K562 (cell line): Measurements from ENCODE around the gene C15orf62. TPM values are rescaled to one million over a fixed set of nuclear protein-coding genes. Genes with fewer than 3 reads are reported as not detected.
A peak's percentile ranks its signal among the peaks of the same experiment; 100 is the strongest.

ENCODE experiments used
- ATF3 ChIP-seq, 2 experiments: fragments of 450-650 bp in 1 of 2; sonication (generic) in 1 of 2; formaldehyde crosslinking in 1 of 2; IDR thresholded peaks in 1 of 2; conservative IDR thresholded peaks in 1 of 2; 2 replicates each; pipeline versions ENCODE4 v1.6.1 to v1.8.1; 2016 to 2023; ENCODE audit warnings: mild to moderate bottlenecking in 2 of 2, moderate library complexity in 2 of 2, inconsistent platforms in 1 of 2, missing genetic modification reagents in 1 of 2
- BMI1 ChIP-seq: fragments of 150-350 bp; IDR thresholded peaks from 2 replicates; pipeline ENCODE4 v1.6.1; 2014; ENCODE audit warnings: low read length
- C11orf30 ChIP-seq: fragments of 450-650 bp; IDR thresholded peaks from 2 replicates; pipeline ENCODE4 v1.6.1; 2016; ENCODE audit warnings: low read depth, mild to moderate bottlenecking
- CTBP1 ChIP-seq: fragments of 450-650 bp; IDR thresholded peaks from 2 replicates; pipeline ENCODE4 v1.6.1; 2016; ENCODE audit warnings: borderline replicate concordance
- HBP1 ChIP-seq: fragments of 450-650 bp; formaldehyde crosslinking; IDR thresholded peaks from 2 replicates; pipeline ENCODE4 v1.4.0; 2022; ENCODE audit warnings: missing genetic modification characterization
- HOMEZ ChIP-seq: fragments of 250-450 bp; sonication (Bioruptor Pico); IDR thresholded peaks from 2 replicates; pipeline ENCODE4 v1.4.0; 2020; ENCODE audit warnings: mild to moderate bottlenecking, moderate library complexity
- IRF1 ChIP-seq: sonication (generic); formaldehyde crosslinking; IDR thresholded peaks from 2 replicates; pipeline ENCODE4 v1.8.0; 2022; ENCODE audit warnings: missing genetic modification reagents, mild to moderate bottlenecking, borderline replicate concordance
- IRF9 ChIP-seq: fragments of 450-650 bp; IDR thresholded peaks from 2 replicates; pipeline ENCODE4 v1.6.1; 2016; ENCODE audit warnings: missing biosample characterization, missing genetic modification characterization
- RERE ChIP-seq: sonication (generic); formaldehyde crosslinking; IDR thresholded peaks from 2 replicates; pipeline ENCODE4 v1.8.0; 2023; ENCODE audit warnings: missing genetic modification reagents, mild to moderate bottlenecking, borderline replicate concordance
- TAF1 ChIP-seq: IDR thresholded peaks from 2 replicates; pipeline ENCODE4 v1.6.1; 2011; ENCODE audit warnings: mild to moderate bottlenecking, low read length, moderate library complexity; ENCODE audit not compliant: insufficient read depth, control insufficient read depth, severe bottlenecking; ENCODE audit errors: extremely low read depth
- TEAD2 ChIP-seq: fragments of 450-650 bp; IDR thresholded peaks from 2 replicates; pipeline ENCODE4 v1.6.1; 2016; ENCODE audit warnings: missing genetic modification characterization, control low read depth, missing compliant biosample characterization
- ZNF384 ChIP-seq: IDR thresholded peaks from 2 replicates; pipeline ENCODE4 v1.6.1; 2012; ENCODE audit warnings: low read depth, low read length, improper control_type of control experiment
- ZNF57 ChIP-seq: fragments of 450-650 bp; formaldehyde crosslinking; IDR thresholded peaks from 2 replicates; pipeline ENCODE4 v1.4.0; 2020; ENCODE audit warnings: mild to moderate bottlenecking, moderate library complexity
- polyA plus RNA-seq, 8 experiments: library from polyadenylated mRNA; depleted of rRNA in 4 of 8; stranded (reverse) in 5 of 8; unstranded in 3 of 8; fragments of >200 nt; fragmentation: Nextera tagmentation in 2 of 8; fragmentation: Illumina TruSeq in 1 of 8; extraction: Ambion mirVana in 2 of 8; extraction: Trizol in 1 of 8; gene quantifications; 2 replicates each; pipeline versions ENCODE4 v1.2.1 to v1.2.3, GENCODE V29; 2011 to 2014; ENCODE audit warnings: inconsistent platforms in 1 of 8, missing spikeins in 1 of 8
- total RNA-seq, 7 experiments: library from RNA; depleted of rRNA in 6 of 7; stranded (reverse); fragments of >200 nt in 6 of 7; fragmentation: Illumina TruSeq in 2 of 7; extraction: Trizol in 2 of 7; gene quantifications; 2 replicates each; pipeline versions ENCODE4 v1.2.1 to v1.2.3, GENCODE V29; 2011 to 2021; ENCODE audit warnings: low replicate concordance in 1 of 7

Gene C15orf62
- total and polyA plus RNA-seq, 9 of the 15 experiments (the other 6 are each of a cell fraction or from before 2014, with no cell fraction given) = 0.01 to 0.76 (median 0.30) TPM; not detected in 1

GRCh38 chr15:40762919-40763800, 6.6 kb upstream of the C15orf62 start (continued):
- 0 out of 2 replicates have a peak, but pooled peaks have one; percentile 7 for TF ChIP-seq HOMEZ (CRISPR knock-in tag)
- TF ChIP-seq ATF3 (IDR thresholded peaks at IDR 0.05) = no peak
- no peak for TF ChIP-seq ATF3 (CRISPR knock-in tag; conservative IDR thresholded peaks at IDR 0.05)
- peak; percentile 60 for TF ChIP-seq C11orf30
- no peak for TF ChIP-seq IRF9 (tag)
- TF ChIP-seq ZNF384 = no peak
- TF ChIP-seq TEAD2 = no peak
- TF ChIP-seq IRF1 (CRISPR knock-in tag) = peak; percentile 76; the same call in 1 of the 2 replicates
- peak; percentile 65; the same call in 1 of the 2 replicates for TF ChIP-seq RERE (CRISPR knock-in tag)
- no peak for TF ChIP-seq HBP1 (CRISPR knock-in tag)
- no peak for TF ChIP-seq BMI1
- TF ChIP-seq CTBP1 = peak; percentile 57
- no peak for TF ChIP-seq ZNF57 (CRISPR knock-in tag)
- TF ChIP-seq TAF1 = no peak
